Fibroblast of mammary gland (primary cell): ENCODE results near the gene PTBP3.
A peak's percentile ranks its signal among the peaks of the same experiment; 100 is the strongest.

Experiments
- DNase-seq: peaks from one replicate; pipeline ENCODE4 v3.0.0-alpha.2; 2010; ENCODE audit warnings: low read depth
- H3K4me3 ChIP-seq: 2 replicates; pipeline ENCODE4 v1.5.1; 2011; ENCODE audit warnings: low read depth, mild to moderate bottlenecking, low read length, moderate library complexity; ENCODE audit not compliant: control insufficient read depth
- TF ChIP-seq, protein P1 (sequence below): conservative IDR thresholded peaks from 2 replicates; pipeline ENCODE4 v1.5.1; 2011; ENCODE audit warnings: low read depth, low read length, inconsistent platforms; ENCODE audit not compliant: control insufficient read depth, insufficient read depth

PTBP3 gene, protein sequence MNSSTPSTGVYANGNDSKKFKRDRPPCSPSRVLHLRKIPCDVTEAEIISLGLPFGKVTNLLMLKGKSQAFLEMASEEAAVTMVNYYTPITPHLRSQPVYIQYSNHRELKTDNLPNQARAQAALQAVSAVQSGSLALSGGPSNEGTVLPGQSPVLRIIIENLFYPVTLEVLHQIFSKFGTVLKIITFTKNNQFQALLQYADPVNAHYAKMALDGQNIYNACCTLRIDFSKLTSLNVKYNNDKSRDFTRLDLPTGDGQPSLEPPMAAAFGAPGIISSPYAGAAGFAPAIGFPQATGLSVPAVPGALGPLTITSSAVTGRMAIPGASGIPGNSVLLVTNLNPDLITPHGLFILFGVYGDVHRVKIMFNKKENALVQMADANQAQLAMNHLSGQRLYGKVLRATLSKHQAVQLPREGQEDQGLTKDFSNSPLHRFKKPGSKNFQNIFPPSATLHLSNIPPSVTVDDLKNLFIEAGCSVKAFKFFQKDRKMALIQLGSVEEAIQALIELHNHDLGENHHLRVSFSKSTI

DNA sequence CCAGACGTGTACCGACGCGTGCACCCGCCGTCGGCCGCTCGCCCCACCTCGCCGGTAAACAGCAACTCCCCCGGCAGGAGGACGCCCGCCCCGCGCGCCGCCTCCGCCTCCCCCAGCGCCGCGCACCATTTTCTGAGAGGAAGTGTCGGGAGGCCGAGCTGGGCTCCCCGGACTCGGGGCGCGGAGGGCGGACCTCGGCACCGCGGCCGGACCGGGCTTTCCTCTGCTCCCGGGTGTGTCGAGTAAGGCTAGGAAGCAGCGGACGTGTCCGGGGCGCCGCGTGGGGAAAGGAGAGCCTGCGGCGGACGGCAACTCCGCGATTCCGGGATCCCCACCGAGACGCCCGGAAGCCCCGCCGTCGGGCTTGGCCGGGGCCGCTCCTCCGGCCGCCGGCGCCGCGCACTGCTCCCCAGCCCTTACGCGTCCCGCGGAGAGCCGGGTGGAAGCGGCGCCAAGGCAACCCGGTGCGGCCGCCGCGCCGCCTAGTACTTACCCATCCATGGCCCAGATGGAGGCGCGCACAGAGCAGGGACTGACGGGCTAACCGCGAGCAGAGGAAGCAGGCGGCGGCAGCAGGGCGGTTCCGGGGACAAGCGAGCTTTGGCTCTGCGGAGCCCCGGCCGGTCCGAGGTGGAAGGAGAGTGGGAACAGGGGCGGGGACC lies at the start of gene PTBP3:
PTBP3 (minus strand) TSS at position 643 of the 662 bp plus-strand sequence. CDS start 35,754 bp downstream, outside the sequence.
- TF ChIP-seq, protein P1, sequence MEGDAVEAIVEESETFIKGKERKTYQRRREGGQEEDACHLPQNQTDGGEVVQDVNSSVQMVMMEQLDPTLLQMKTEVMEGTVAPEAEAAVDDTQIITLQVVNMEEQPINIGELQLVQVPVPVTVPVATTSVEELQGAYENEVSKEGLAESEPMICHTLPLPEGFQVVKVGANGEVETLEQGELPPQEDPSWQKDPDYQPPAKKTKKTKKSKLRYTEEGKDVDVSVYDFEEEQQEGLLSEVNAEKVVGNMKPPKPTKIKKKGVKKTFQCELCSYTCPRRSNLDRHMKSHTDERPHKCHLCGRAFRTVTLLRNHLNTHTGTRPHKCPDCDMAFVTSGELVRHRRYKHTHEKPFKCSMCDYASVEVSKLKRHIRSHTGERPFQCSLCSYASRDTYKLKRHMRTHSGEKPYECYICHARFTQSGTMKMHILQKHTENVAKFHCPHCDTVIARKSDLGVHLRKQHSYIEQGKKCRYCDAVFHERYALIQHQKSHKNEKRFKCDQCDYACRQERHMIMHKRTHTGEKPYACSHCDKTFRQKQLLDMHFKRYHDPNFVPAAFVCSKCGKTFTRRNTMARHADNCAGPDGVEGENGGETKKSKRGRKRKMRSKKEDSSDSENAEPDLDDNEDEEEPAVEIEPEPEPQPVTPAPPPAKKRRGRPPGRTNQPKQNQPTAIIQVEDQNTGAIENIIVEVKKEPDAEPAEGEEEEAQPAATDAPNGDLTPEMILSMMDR: no peak
- peak within 1 kb of the TSS; percentile 89 for H3K4me3 ChIP-seq
- DNase-seq: peak; percentile 56

DNA sequence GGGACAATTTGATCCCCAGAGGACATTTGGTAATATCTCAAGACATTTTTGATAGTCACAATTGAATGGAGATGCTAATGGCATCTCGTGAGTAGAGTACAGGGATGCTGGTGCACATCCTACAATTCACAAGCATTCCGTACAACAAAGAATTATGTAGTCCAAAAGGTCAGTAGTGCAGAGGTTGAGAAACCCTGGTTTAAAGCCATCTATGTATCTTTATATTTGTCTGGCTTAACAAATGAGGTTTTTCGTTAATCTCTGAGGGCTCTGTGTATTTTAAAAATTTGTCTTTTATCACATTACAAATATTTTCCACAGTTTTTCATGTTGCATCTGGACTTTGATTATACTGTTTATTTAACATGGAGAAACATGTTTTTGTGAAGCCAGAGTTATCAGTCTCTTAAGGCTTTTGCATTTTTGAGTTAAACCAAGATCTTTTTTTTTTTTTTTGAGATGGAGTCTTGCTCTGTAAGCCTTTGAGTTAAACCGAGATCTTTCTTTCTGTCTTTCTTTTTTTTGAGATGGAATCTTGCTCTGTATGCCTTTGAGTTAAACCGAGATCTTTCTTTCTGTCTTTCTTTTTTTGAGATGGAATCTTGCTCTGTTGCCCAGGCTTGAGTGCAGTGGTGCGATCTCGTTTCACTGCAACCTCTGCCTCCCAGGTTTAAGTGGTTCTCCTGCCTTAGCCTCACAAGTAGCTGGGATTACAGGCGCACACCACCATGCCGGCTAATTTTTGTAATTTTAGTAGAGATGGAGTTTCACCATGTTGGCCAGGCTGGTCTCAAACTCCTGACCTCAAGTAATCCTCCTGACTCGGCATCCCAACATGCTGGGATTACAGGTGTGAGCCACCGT lies 49.3 kb upstream of the PTBP3 start:
- DNase-seq: no peak
- H3K4me3 ChIP-seq: no peak overlapping the region
- TF ChIP-seq, protein P1: no peak

DNA sequence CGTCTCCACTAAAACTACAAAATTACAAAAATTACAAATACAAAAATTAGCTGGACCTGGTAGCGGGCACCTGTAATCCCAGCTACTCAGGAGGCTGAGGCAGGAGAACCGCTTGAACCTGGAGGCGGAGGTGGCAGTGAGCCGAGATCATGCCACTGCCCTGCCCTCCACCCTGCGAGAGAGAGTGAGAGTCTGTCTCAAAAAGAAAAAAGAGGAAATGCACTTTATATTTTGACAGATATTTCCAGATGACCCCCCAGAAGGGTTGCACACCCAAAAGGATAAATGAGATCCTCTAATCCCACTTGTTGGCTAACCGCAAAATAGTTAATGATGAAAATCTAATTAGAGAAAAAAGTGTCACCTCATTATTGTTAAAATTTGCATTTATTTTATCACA lies 48.6 kb upstream of the PTBP3 start:
- DNase-seq: no peak
- no peak overlapping the region for H3K4me3 ChIP-seq
- TF ChIP-seq, protein P1: no peak

DNA sequence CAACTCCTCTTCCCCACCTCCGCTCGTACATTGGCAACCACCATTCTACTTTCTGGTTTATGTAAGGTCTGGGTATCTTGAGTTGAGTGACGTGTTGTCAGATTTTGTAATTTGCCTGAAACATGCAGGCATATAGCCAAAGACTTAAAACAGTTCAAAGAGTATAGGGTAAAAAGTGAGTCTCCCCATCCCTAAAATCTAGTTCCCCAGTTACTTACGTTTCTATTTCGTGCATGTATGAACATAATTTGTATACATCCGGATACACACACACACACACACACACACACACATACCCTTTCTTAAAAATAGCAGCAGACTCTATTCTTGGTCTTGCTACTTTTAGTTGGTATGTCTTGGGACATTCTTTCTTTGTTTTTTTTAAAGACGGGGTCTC lies 47.4 kb upstream of the PTBP3 start:
- TF ChIP-seq, protein P1: no peak
- peak; percentile 31 for DNase-seq
- H3K4me3 ChIP-seq: peak overlapping the region; percentile 93

DNA sequence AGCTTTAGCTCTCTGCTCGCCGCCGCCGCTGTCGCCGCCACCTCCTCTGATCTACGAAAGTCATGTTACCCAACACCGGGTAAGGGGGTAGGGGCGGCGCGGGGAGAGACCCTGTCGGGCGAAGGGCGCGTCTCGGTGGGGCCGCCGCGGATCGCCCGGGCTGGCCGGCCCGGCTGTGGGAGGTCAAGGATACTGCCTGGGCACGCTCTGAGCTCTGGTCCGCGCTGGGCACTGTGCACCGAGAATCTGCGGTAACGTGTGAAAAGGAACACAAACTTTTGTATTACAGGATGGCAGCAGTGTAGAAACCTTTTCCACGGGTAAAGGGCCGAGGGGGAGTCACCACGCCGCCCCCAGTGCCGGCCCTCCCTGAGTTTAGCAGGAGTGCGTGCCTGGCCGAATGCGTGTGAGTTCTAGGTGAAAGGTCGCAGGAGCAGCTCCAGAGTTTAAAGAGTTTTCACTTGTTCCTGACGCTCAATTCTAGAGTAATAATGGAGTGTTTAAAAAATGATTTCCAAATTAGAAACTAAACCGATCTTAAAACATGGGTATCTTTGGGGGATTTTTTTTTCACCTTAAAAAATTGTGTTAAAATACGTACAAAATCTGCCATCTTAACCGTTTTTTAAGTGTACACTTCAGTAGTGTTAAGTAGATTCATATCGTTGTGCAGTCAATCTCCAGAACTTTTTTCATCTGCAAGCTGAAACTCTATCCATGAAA lies 46.8 kb upstream of the PTBP3 start, which contains the start of gene HSDL2:
HSDL2 (plus strand) TSS at position 7 of the 723 bp plus-strand sequence; CDS start at position 63, 56 bp downstream.
- peak; percentile 50 for DNase-seq
- TF ChIP-seq, protein P1: no peak
- H3K4me3 ChIP-seq: peak within 1 kb of the TSS; percentile 93
